Muscle of leg (tissue), 11 donors: ENCODE data around the gene IL19. TPM values are rescaled to one million over a fixed set of nuclear protein-coding genes. Genes with fewer than 3 reads are reported as not detected.

Experiments
- DNase-seq: peaks from one replicate; pipeline ENCODE4 v3.0.0; 2013
- H3K27ac ChIP-seq: one replicate; pipeline ENCODE4 v1.5.1; 2013; ENCODE audit warnings: mild to moderate bottlenecking, low read length, control low read depth
- H3K27me3 ChIP-seq: one replicate; pipeline ENCODE4 v1.6.1; 2013; ENCODE audit warnings: low read length; ENCODE audit not compliant: control insufficient read depth, insufficient read depth
- H3K36me3 ChIP-seq: one replicate; pipeline ENCODE4 v1.6.1; 2013; ENCODE audit warnings: low read length; ENCODE audit not compliant: control insufficient read depth, insufficient read depth
- H3K4me1 ChIP-seq: one replicate; pipeline ENCODE4 v1.6.1; 2013; ENCODE audit warnings: low read length; ENCODE audit not compliant: control insufficient read depth, insufficient read depth
- H3K4me3 ChIP-seq: one replicate; pipeline ENCODE4 v1.5.1; 2013; ENCODE audit warnings: low read length, control low read depth
- H3K9me3 ChIP-seq: replicated peaks from 2 replicates; pipeline ENCODE4 v1.6.1; 2013; ENCODE audit warnings: low read depth, low read length; ENCODE audit not compliant: control insufficient read depth
- WGBS: methylation state at CpG from one replicate; pipeline ENCODE4 v1.1.5; 2013; ENCODE audit warnings: missing lambda C conversion rate; ENCODE audit not compliant: insufficient coverage; 5-methylcytosine and 5-hydroxymethylcytosine counted together
- polyA plus RNA-seq, 8 donors: library from polyadenylated mRNA; unstranded; fragments of 120-200 nt; gene quantifications; one replicate each; pipeline versions ENCODE4 v1.2.1 to v1.2.3, GENCODE V29; 2013; ENCODE audit warnings: inconsistent platforms in 1 of 8, low replicate concordance in 1 of 8; ENCODE audit not compliant: insufficient read length in 8 of 8, insufficient read depth in 1 of 8
- total RNA-seq: library from RNA; stranded (reverse); fragments of 120-200 nt; gene quantifications from one replicate; pipeline ENCODE4 v1.2.4, GENCODE V29; 2013

The IL19 gene
- total and polyA plus RNA-seq, 9 donors, result not detected

- DNase-seq, result no peak
- Histone ChIP-seq H3K27ac (no peak overlapping the region), H3K9me3 (no peaks in the 10 kb centered on the region), H3K36me3 (no peaks in the 10 kb centered on the region), H3K4me3 (no peak overlapping the region), H3K27me3 (peaks cover 2% of the 10 kb centered on the region), H3K4me1 (no peaks in the 10 kb centered on the region)
- no CpG with 5 or more reads among the region's 3 CpGs for WGBS
Measured at GRCh38 chr1:206885341-206886060, 114.9 kb downstream of the IL19 start.

GRCh38 chr1:206886831-206887230 lies 116.3 kb downstream of the IL19 start:
- Histone ChIP-seq H3K9me3 (no peaks in the 10 kb centered on the region), H3K4me3 (no peak overlapping the region), H3K27ac (no peak overlapping the region), H3K4me1 (no peaks in the 10 kb centered on the region), H3K36me3 (no peaks in the 10 kb centered on the region), H3K27me3 (peaks cover 6% of the 10 kb centered on the region)
- DNase-seq, result no peak
- WGBS, result no CpG with 5 or more reads among the region's 1 CpG

- H3K36me3 ChIP-seq, result no peaks in the 10 kb centered on the region
- no peaks in the 10 kb centered on the region for H3K9me3 ChIP-seq
- 75% methylated on average over 1 of the region's 4 CpGs for WGBS
- no peaks in the 10 kb centered on the region for H3K4me1 ChIP-seq
- no peak overlapping the region for H3K4me3 ChIP-seq
- no peak overlapping the region for H3K27ac ChIP-seq
- peaks cover 7% of the 10 kb centered on the region for H3K27me3 ChIP-seq
- DNase-seq, result no peak
Measured at GRCh38 chr1:206887701-206888100, 117.1 kb downstream of the IL19 start.

- WGBS, result 88% methylated on average over 10 of the region's 15 CpGs
- Histone ChIP-seq H3K27ac (no peak overlapping the region), H3K9me3 (no peaks in the 10 kb centered on the region), H3K4me1 (no peaks in the 10 kb centered on the region), H3K27me3 (peaks cover 7% of the 10 kb centered on the region), H3K4me3 (no peak overlapping the region), H3K36me3 (no peaks in the 10 kb centered on the region)
- DNase-seq, result peak; percentile 26
Measured at GRCh38 chr1:206890125-206891060, 119.8 kb downstream of the IL19 start.

- no peaks in the 10 kb centered on the region for H3K4me1 ChIP-seq
- peaks cover 6% of the 10 kb centered on the region for H3K27me3 ChIP-seq
- H3K4me3 ChIP-seq, result no peak overlapping the region
- no peak overlapping the region for H3K27ac ChIP-seq
- H3K36me3 ChIP-seq, result no peaks in the 10 kb centered on the region
- no CpG with 5 or more reads among the region's 1 CpG for WGBS
- H3K9me3 ChIP-seq, result no peaks in the 10 kb centered on the region
- DNase-seq, result no peak
Measured at GRCh38 chr1:206891412-206891811, 120.8 kb downstream of the IL19 start.

Other genes starting within 250 kb of the IL19 start
- gene EIF2D, start 158.3 kb upstream of the IL19 start, total RNA-seq, result 39.7 TPM
- gene EIF2D, start 158.3 kb upstream of the IL19 start, polyA plus RNA-seq, result 10 to 100 TPM; 38.2 to 48.8 (median 39.6) TPM
- 5.0 TPM for gene DYRK3, start 135.2 kb upstream of the IL19 start, total RNA-seq
- 1 to 10 TPM; 2.5 to 7.3 (median 4.5) TPM for gene DYRK3, start 135.2 kb upstream of the IL19 start, polyA plus RNA-seq
- gene MAPKAPK2, start 85.9 kb upstream of the IL19 start, total RNA-seq, result 39.7 TPM
- 10 to 100 TPM; 55.2 to 76.6 (median 70.7) TPM for gene MAPKAPK2, start 85.9 kb upstream of the IL19 start, polyA plus RNA-seq
- gene IL10, start 1.7 kb downstream of the IL19 start, total RNA-seq, result 1.1 TPM
- 1 to 10 TPM in 1 of 8 donors, under 1 TPM in 7; 0.35 to 1.0 (median 0.47) TPM for gene IL10, start 1.7 kb downstream of the IL19 start, polyA plus RNA-seq
- not detected for gene IL20, start 94.8 kb downstream of the IL19 start, total RNA-seq
- gene IL20, start 94.8 kb downstream of the IL19 start, polyA plus RNA-seq, result not detected
- not detected for gene IL24, start 126.7 kb downstream of the IL19 start, total RNA-seq
- gene IL24, start 126.7 kb downstream of the IL19 start, polyA plus RNA-seq, result under 1 TPM in 7 of 8 donors, not detected in 1; 0.11 to 0.30 (median 0.15) TPM
- 0.58 TPM for gene FCMR, start 151.2 kb downstream of the IL19 start, total RNA-seq
- gene FCMR, start 151.2 kb downstream of the IL19 start, polyA plus RNA-seq, result 1 to 10 TPM in 7 of 8 donors, under 1 TPM in 1; 0.87 to 2.2 (median 1.4) TPM
- gene PIGR, start 175.7 kb downstream of the IL19 start, total RNA-seq, result under 0.01 TPM
- gene PIGR, start 175.7 kb downstream of the IL19 start, polyA plus RNA-seq, result 1 to 10 TPM in 1 of 8 donors, under 1 TPM in 5, not detected in 2; 0.04 to 2.3 (median 0.18) TPM
- gene FCAMR, start 199.7 kb downstream of the IL19 start, total RNA-seq, result not detected
- gene FCAMR, start 199.7 kb downstream of the IL19 start, polyA plus RNA-seq, result under 1 TPM in 1 of 8 donors, not detected in 7; 0.16 TPM